ENCODE results near the gene BBS9.

BBS9 gene

GRCh38 chr7:33654676-33655075 is 525.3 kb downstream of the BBS9 start:
- no peak overlapping the region for H3K4me3 ChIP-seq (ENCODE audit: low read length)
- no peak for DNase-seq (ENCODE audit: low read depth)
- TF ChIP-seq, protein P1, sequence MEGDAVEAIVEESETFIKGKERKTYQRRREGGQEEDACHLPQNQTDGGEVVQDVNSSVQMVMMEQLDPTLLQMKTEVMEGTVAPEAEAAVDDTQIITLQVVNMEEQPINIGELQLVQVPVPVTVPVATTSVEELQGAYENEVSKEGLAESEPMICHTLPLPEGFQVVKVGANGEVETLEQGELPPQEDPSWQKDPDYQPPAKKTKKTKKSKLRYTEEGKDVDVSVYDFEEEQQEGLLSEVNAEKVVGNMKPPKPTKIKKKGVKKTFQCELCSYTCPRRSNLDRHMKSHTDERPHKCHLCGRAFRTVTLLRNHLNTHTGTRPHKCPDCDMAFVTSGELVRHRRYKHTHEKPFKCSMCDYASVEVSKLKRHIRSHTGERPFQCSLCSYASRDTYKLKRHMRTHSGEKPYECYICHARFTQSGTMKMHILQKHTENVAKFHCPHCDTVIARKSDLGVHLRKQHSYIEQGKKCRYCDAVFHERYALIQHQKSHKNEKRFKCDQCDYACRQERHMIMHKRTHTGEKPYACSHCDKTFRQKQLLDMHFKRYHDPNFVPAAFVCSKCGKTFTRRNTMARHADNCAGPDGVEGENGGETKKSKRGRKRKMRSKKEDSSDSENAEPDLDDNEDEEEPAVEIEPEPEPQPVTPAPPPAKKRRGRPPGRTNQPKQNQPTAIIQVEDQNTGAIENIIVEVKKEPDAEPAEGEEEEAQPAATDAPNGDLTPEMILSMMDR (IDR thresholded peaks at IDR 0.05; ENCODE audit: insufficient read depth, low read depth, low read length, missing control alignments), result no peak
